GM19351 (cell line): ENCODE results near the gene TSPAN11.

Experiments
- ATAC-seq: cut with Tn5 transposase; IDR thresholded peaks from one replicate; pipeline ENCODE4 v1.9.1; 2021; ENCODE audit warnings: mild to moderate bottlenecking, moderate library complexity; ENCODE audit not compliant: unreplicated experiment

The TSPAN11 gene

GRCh38 chr12:31037931-31038330, 111.4 kb downstream of the TSPAN11 start:
- ATAC-seq = no peak

GRCh38 chr12:31041033-31041564, 114.6 kb downstream of the TSPAN11 start:
- ATAC-seq = no peak
